ENCODE data around the gene ALDH3A2.

The ALDH3A2 gene

DNA sequence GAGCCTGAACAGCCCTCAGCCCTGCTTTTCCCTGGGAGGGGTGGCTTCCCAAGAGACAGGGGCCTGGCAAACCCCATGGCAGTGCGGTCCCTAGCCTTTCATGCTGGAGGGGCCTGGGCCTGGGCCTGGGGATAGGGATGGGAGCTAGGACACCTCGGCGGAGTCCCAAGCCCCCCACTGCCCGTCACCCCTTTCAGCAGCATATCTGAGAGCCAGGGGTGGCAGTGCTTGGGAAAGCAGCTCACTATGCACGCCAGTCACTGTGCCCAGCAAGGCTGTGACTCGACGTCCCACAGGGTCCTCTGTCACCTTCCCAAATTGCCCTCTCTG lies 68.4 kb downstream of the ALDH3A2 start:
- DNase-seq = no peak

- no peak for DNase-seq
Measured at GRCh38 chr17:19717411-19717908, 68.9 kb downstream of the ALDH3A2 start.

DNA sequence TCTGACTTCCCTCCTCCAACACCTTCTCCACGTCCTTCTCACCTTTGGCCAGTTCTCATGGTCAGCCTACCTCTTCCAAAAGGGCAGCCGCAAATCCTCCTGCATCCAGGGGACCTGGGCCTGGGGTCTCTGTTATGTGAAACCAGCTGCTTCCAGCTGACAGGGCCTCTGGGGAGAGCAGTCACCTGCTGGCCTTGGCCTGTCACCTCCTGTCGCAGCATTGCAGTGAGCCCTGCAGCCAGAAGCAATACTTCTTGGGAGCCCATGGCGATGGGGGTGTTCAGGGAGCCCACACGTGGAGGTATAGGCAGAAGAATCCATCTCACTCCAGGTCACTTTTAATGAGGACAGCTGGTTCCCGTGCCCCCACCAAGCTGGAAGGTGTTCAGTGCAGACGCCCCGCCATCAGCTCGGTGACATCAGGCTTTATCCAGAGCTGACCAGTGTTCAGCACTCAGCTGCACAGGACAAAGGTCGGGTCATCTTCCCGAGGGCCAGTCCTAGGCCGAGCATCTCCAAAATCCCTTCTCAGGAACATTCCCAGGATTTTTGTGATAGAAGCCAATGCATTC lies 69.6 kb downstream of the ALDH3A2 start:
- no peak for DNase-seq

DNA sequence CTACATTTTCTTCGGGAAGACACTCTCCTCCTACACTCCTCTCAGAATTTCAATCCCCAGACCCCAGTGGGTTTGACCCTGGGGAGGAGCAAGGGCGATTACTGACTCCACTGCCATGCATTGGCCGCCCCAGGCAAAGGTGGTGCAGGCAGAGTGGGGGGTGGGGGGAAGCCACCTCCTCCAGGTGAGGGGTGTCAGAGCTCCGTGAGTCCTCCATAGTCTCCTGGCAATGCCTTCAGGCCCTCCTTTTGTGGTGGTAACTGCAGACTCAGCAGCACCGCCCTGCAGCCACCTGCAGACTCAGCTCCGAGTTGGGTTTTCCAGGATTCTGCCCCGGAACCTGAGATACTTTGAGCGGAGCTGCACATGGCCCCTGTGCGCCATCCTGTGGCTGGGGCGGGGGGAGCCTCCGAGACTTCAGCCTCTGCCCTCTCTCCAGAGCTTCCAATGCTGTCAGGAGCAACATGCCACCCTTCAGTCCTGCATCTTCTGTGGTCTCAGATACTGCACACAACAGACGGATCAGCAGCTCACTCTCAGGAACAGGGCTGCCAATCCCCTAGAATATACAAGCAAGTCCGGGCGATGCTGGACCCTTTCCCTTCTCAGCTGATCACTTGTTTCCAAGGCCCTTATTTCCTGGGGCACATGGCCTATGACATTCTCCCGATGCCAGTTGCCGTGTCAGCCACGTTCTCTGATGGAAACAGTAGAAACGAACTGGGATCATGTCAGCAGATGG lies 70.2 kb downstream of the ALDH3A2 start:
- DNase-seq = no peak

DNA sequence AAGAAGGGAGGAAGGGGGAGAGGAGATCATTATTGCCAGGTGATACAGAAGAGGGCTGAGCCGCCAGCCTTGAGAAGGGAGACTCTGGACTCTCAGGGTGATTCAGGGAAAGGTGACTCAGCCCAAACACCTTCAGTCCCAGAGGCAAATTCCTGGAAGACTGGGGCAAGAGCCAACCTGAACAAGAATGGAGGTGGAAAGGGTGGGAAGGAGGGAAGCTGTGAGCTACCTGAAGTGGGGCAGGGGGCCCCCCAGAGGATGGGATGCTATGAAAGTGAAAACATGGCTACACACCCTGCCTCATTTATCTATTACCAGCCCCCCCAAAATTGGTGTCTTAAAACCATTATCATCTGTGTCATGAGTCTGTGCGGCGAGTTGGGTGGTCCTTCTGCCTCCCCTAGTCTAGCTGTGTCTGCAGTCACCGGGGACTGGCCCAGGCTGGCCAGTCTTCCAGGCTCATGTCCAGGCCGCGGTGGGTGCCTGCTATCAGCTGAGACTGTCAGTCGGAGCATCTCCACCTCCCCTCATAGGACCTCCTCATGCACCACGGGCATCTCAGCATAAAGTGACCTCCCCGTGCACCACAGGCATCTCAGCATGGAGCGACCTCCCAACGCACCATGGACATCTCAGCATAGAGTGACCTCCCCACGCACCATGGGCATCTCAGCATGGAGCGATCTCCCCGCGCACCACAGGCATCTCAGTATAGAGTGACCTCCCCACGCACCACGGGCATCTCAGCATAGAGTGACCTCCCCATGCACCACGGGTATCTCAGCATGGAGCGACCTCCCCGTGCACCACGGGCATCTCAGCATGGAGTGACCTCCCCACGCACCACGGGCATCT lies 71.0 kb downstream of the ALDH3A2 start:
- DNase-seq = no peak

GRCh38 chr17:19720210-19720475 lies 71.6 kb downstream of the ALDH3A2 start:
- DNase-seq = no peak

DNA sequence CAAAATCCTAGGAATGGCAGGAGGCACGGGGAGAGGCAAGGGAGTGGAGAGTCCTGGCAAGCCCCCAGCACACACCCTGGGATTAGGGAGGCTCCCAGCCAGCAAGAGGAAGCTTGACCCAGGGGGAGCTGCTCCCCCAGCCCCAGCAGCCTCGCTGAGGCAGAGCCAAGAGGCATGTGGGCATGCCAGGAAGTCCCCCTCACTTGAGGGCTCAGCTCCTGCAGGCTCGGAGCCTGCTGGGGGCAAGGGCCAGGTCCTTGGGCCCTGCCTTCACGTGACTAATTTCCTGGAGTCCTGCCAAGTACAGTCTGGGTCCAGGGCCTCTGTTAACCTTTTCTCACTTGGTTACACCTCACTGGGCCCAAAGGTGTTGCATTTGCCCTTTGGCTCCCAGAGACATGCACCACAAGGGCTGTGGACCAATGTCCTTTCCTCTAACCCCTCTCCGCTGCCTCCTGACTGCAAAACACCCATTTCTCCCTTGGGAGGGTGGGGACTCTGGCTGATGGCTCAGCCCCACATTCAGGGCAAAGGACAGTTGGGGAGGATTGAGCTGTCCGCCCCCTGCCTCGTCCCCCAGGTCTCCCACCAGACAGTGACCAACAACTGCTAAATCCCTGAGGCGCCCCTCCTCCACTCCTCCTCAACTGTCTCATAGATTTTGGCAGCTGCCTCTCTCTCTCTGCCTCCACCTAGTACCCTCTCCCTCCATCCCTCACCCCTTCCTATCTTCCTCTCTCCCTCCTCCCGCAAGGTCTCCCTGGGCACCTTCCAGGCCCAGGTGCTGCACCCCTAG lies 72.3 kb downstream of the ALDH3A2 start:
- DNase-seq = no peak

DNA sequence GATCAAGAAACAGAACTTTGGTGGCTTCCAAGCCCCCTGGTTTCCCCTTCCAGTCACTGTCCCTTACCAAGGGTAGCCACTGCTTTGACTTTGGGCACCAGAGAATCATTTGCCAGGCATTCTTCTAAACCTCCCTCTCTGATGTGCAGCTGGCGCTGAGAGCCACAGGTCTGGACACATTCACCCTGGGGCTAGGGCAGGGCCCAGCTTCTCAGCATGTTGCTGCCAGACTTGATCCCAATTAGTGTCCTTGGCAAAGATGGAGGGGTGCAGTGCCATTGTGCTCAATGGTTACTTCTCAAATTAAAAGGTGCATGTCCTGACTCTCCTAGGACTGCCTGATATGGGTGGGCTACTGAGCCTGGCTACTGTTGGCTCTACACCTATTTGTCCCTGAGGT lies 75.4 kb downstream of the ALDH3A2 start:
- no peak for DNase-seq

GRCh38 chr17:19724501-19725420 lies 76.2 kb downstream of the ALDH3A2 start:
- DNase-seq = no peak

DNA sequence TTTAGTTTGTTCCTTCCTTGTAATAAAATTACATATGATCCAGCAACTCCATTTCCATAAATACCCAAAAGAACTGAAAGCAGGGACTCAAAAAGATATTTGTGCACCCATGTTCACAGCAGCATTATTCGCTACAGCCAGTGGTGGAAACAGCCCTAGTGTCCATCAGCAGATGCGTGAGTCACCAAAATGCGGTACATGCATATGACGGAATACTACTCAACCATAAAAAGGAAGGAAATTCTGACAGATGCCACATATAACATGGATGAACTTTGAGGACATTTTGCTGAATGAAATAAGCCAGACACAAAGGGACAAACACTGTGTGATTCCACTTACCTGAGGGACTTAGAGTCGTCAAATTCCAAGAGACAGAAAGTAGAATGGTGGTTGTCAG lies 76.9 kb downstream of the ALDH3A2 start:
- no peak for DNase-seq

DNA sequence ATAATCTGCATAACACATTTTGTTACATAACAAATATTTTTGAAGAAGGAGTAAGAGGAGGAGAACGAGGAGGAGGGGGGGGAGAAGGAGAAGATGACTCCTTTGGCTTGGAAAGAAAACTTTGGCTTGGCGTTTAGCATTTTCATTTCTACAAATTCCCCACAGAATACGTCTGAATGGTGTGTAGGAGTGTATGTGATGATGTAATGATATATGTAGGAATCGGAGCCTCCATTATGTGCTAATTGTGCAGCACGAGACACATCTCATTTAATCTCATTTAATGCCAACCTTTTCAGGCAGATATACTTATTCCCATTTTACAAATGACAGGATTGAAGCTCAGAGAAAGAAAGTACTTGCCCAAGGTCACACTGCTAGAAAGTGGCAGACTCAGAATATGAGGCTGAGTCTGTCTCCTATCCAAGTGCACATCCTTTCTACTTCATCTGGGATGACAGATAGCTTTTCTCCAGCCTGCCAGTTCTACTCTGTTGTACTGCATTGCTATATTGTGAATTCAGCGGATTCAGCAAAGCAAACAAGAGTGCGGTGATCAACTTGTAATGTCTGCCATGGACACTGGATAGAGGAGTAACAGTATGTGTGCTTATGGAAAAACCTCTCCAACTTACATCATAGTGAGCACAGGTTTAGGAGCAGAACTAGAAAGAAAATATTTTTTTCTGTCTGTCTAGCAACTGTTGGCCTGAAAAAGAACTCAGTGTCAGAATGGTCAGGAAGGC lies 78.3 kb downstream of the ALDH3A2 start:
- DNase-seq = no peak
